Heart right ventricle (tissue), 16 donors: Measurements from ENCODE around the gene OR6S1. TPM values are rescaled to one million over a fixed set of nuclear protein-coding genes. Genes with fewer than 3 reads are reported as not detected.

ENCODE experiments used
- ATAC-seq, 8 donors: fragments of 200-7000 bp; cut with Tn5 transposase; one replicate each; pipeline ENCODE4 v1.9.1; 2020; ENCODE audit warnings: mild to moderate bottlenecking in 8 of 8, moderate library complexity in 8 of 8, moderate number of reproducible peaks in 1 of 8
- DNase-seq, 2 donors: peaks; one replicate each; pipeline ENCODE4 v3.0.0-alpha.2; 2020
- H3K27ac ChIP-seq, 10 donors: fragments of 200-600 bp; sonication (generic) in 2 of 10; one replicate each; pipeline versions ENCODE4 v1.5.0 to v1.8.0; 2020 to 2022; ENCODE audit warnings: mild to moderate bottlenecking in 3 of 10
- H3K27me3 ChIP-seq, 7 donors: fragments of 200-600 bp; one replicate each; pipeline ENCODE4 v1.8.0; 2021 to 2022; ENCODE audit warnings: mild to moderate bottlenecking in 2 of 7
- H3K36me3 ChIP-seq, 9 donors: fragments of 200-600 bp; sonication (generic) in 1 of 9; one replicate each; pipeline versions ENCODE4 v1.5.0 to v1.8.0; 2020 to 2022; ENCODE audit warnings: mild to moderate bottlenecking in 2 of 9
- H3K4me1 ChIP-seq, 9 donors: fragments of 200-600 bp; sonication (generic) in 1 of 9; one replicate each; pipeline versions ENCODE4 v1.5.0 to v1.8.0; 2020 to 2022; ENCODE audit warnings: mild to moderate bottlenecking in 4 of 9
- H3K4me3 ChIP-seq, 10 donors: fragments of 200-600 bp; sonication (generic) in 2 of 10; one replicate each; pipeline versions ENCODE4 v1.5.0 to v1.8.0; 2020 to 2022; ENCODE audit warnings: mild to moderate bottlenecking in 7 of 10, moderate library complexity in 2 of 10
- H3K9me3 ChIP-seq, 11 donors: fragments of 200-600 bp in 10 of 11; sonication (generic) in 2 of 11; one replicate each; pipeline versions ENCODE4 v1.5.0 to v1.8.0; 2013 to 2022; ENCODE audit warnings: mild to moderate bottlenecking in 2 of 11, control low read depth in 1 of 11, moderate library complexity in 1 of 11
- WGBS, 2 donors: extraction: QIAGEN DNeasy Blood & Tissue Kit; methylation state at CpG; one replicate each; pipeline ENCODE4 v1.1.7; 2013; ENCODE audit warnings: inconsistent platforms in 1 of 2; 5-methylcytosine and 5-hydroxymethylcytosine counted together
- intact Hi-C, 10 donors: fragments of 100-400 bp; cut with DNase I; formaldehyde crosslinking; loops; one replicate each; pipeline versions ENCODE4 v1.11.1 to v1.14.2; 2022
- polyA plus RNA-seq, 2 donors: library from polyadenylated mRNA; stranded (reverse); fragments of 200-250 nt; gene quantifications; one replicate each; pipeline ENCODE4 v1.2.3, GENCODE V29; 2013
- total RNA-seq, 10 donors: library from RNA; stranded (reverse); fragmentation: NEBNext Ultra II Directional in 3 of 10; extraction: Animal tissue kit (Norgen Biotek cat#: 25700) in 3 of 10; gene quantifications; one replicate each; pipeline versions ENCODE4 v1.2.1 to v1.2.4, GENCODE V29; 2021 to 2023
- TF ChIP-seq, protein P1 (sequence below), 9 donors: fragments of 200-600 bp; sonication (generic) in 2 of 9; IDR thresholded peaks; one replicate each; pipeline versions ENCODE4 v1.5.0 to v1.8.0; 2021 to 2022; ENCODE audit warnings: antibody characterized with exemption in 9 of 9, mild to moderate bottlenecking in 5 of 9, moderate library complexity in 1 of 9
- donor health status: Arrhythmogenic right ventricular cardiomyopathy.
- donor health status: ischemic (EF 13 %, LVEDD 7.1; RV severe dilation, severe dysfunction).
- donor health status: healthy with polysubstance abuse.
- donor health status: DM: no; HTN: yes; CAD: no.
- donor health status: DM: no; HTN: no; CAD: no.
- donor health status: ischemic (EF 25% LVEDD 6.9; RV normal size, moderate dysfunction).
- donor health status: ischemic (EF 25% LVEDD 5.7; RV mildly dilated, moderate dysfunction).
- donor health status: healthy.
- donor health status: DM: yes; HTN: yes; CAD: no.
- donor health status: Ischemic cardiomyopathy.
- donor health status: ischemic (EF 35%, LVEDD 5.7; RV mildly dilated, moderate dysfunction).
- donor health status: nonischemic (EF 11% LVEDD 7.7; RV severe dilation, severe dysfunction).
- donor health status: DM: yes; HTN: yes; CAD: no.
- donor health status: PGD.
- donor health status: ischemic (EF 29% LVEDD 5.4; RV normal size, mild dysfunction).
- donor health status: nonischemic (EF 23%, LVEDD 6.1; RV moderate dilation, normal function).

The OR6S1 gene
- total and polyA plus RNA-seq, 12 donors: not detected

DNA sequence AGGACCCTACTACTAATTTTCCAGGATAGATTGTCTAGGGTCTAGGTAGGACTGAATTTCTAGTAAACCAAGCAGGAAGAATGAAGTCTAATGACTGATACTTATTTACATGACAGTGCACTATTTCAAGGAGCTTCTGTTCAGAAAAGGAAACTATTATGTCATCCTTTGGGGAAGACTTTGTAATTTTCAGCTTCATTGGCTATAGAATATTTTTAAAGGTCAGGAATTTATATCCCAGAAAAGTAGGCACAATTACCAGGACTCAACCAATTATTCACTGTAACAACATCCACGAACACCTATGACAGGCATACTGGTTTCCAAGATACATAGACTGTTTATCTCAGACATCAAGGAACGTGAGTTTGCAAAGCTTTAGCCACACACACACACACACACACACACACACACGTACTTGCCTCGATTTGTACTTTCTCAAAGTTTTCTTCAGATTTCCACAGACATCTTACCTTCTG, 23.2 kb downstream of the OR6S1 start:
- no peaks in the 10 kb centered on the region for H3K36me3 ChIP-seq
- 57 to 69% methylated on average over 4 of the region's 4 CpGs for WGBS, 2 donors
- no peaks in the 10 kb centered on the region for H3K9me3 ChIP-seq
- DNase-seq (no peak), ATAC-seq (no peak)
- H3K27ac ChIP-seq: no peak overlapping the region
- no peak overlapping the region for H3K4me3 ChIP-seq
- intact Hi-C loops: loop anchor here in 1 of 10 donors (10.0 kb wide), 1 partner anchor 236 kb away; no protein-coding TSS in a partner anchor
- TF ChIP-seq, protein P1, sequence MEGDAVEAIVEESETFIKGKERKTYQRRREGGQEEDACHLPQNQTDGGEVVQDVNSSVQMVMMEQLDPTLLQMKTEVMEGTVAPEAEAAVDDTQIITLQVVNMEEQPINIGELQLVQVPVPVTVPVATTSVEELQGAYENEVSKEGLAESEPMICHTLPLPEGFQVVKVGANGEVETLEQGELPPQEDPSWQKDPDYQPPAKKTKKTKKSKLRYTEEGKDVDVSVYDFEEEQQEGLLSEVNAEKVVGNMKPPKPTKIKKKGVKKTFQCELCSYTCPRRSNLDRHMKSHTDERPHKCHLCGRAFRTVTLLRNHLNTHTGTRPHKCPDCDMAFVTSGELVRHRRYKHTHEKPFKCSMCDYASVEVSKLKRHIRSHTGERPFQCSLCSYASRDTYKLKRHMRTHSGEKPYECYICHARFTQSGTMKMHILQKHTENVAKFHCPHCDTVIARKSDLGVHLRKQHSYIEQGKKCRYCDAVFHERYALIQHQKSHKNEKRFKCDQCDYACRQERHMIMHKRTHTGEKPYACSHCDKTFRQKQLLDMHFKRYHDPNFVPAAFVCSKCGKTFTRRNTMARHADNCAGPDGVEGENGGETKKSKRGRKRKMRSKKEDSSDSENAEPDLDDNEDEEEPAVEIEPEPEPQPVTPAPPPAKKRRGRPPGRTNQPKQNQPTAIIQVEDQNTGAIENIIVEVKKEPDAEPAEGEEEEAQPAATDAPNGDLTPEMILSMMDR (IDR thresholded peaks at IDR 0.05): no peak
- H3K27me3 ChIP-seq: peaks cover 0 to 31% (median 4%) of the 10 kb centered on the region in 7 donors
- peaks cover 0 to 31% (median 9%) of the 10 kb centered on the region in 9 donors for H3K4me1 ChIP-seq

DNA sequence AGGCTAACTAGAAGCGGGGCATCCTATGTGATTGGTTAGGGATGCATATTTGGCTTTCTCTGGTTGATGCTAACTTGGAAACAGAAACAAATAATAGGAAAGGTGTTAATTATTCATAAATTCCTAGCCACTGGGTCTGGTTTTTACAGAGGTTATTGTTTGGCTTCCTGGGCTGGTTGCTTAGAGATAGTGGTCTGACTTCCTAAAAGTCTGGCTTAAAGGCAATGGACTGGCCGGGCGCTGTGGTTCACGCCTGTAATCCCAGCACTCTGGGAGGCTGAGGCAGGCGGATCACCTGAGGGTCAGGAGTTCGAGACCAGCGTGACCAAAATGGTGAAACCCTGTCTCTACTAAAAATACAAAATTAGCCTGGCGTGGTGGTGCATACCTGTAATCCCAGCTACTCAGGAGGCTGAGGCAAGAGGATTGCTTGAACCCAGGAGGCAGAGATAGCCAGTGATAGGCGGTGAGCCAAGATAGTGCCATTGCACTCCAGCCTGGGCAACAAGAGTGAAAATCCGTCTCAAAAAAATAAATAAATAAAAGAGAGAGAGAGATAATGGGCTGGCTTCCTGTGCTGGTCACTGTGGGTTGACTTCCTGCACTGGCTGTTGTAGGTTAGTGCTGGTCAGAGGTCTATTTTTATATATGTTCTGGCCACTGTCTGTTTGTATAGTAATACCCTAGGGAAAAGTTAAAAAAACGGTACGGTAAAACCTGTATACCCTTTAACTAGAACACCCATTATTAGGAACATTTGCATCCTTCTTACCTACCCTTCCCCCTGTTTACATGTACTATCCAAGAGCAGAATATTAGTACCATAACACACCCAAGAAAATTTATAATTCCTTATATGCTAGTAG, 24.1 kb downstream of the OR6S1 start:
- H3K27ac ChIP-seq: no peak overlapping the region
- TF ChIP-seq, protein P1 (IDR thresholded peaks at IDR 0.05): no peak
- intact Hi-C loops: loop anchor here in 1 of 10 donors (10.0 kb wide), 1 partner anchor 237 kb away; no protein-coding TSS in a partner anchor

DNA sequence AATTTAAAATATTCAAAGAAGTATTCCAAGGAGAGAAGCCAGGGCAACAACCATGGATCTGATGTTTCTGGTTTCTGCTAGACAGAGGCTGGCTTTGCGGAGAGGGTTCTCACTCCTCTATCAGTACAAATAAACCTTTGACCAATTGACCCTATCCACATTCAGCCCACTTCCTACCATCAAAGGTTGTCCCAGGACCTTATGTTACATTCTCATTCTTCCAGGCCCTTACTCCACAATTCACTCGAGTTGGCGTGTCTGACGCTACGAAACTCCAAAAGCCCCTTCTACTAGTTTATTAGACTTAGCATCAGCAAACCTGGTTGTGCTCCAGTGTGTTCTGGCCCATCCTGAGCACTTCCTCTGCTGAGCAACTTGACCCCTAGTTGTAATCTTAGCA, 25.5 kb downstream of the OR6S1 start:
- peaks cover 0 to 38% (median 11%) of the 10 kb centered on the region in 9 donors for H3K4me1 ChIP-seq
- H3K4me3 ChIP-seq: no peak overlapping the region
- DNase-seq: no peak
- intact Hi-C loops: loop anchor here in 1 of 10 donors (10.0 kb wide), 1 partner anchor 239 kb away; no protein-coding TSS in a partner anchor
- H3K27ac ChIP-seq: no peak overlapping the region
- TF ChIP-seq, protein P1 (IDR thresholded peaks at IDR 0.05): no peak
- no peaks in the 10 kb centered on the region for H3K9me3 ChIP-seq
- H3K36me3 ChIP-seq: no peaks in the 10 kb centered on the region
- peaks cover 0 to 12% (median 0%) of the 10 kb centered on the region in 7 donors for H3K27me3 ChIP-seq
- 92 to 93% methylated on average over 5 of the region's 5 CpGs for WGBS, 2 donors
- ATAC-seq: no peak

More for the DNA sequence above, 24.1 kb downstream of the OR6S1 start:
- ATAC-seq (no peak), DNase-seq (no peak)
- Histone ChIP-seq H3K4me1 (peaks cover 0 to 31% (median 8%) of the 10 kb centered on the region in 9 donors), H3K27me3 (peaks cover 0 to 23% (median 0%) of the 10 kb centered on the region in 7 donors), H3K4me3 (no peak overlapping the region), H3K9me3 (no peaks in the 10 kb centered on the region), H3K36me3 (no peaks in the 10 kb centered on the region)
- WGBS, 2 donors: 73 to 81% methylated on average over 12 of the region's 12 CpGs

DNA sequence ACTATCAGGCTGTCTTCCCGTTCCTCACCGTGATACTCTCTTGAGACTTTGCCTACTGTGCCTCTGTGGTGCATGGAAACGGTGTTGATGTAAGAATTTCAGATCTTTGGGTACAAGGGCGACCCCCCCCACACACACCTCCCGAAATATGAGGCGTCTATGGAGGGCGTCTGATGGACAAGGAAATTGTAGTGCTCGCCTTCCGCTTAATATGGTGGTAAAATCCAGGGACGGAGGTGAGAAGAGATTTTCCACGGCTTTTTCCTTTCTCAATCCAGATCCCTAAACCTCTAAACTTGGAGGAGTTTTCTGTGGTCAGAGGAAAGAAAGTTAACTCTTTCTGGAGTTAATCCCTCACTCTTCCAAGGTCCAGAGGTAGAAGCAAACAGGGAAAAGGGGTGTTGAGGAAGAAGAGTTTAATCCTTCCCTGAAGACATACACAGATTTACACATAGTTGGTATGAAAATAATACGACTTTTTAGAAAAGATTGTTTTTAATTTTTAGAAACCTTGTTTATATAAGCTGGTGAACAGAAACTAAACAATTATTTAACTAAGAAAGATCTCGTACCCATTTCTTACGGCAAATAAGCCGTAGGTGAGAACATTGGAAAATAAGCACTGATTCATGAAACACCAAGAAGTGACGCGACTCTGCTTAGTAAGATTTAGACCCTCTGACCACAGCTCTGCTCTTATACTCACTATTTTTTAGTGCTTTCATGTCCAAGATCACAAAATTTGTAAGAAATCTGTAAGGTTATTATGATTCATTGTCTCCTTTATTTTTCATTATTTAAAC, 27.3 kb downstream of the OR6S1 start:
- no peaks in the 10 kb centered on the region for H3K36me3 ChIP-seq
- H3K27ac ChIP-seq: peak overlapping the region; percentile 20 to 82 (median 48)
- peaks cover 3 to 52% (median 19%) of the 10 kb centered on the region in 9 donors for H3K4me1 ChIP-seq
- DNase-seq (no peak), ATAC-seq (peak in 7 of 8 donors; percentile 1 to 21 (median 6))
- peak overlapping the region; percentile 9 to 68 (median 58) for H3K4me3 ChIP-seq
- intact Hi-C loops: loop anchor here in 9 of 10 donors (5.0 to 10.0 kb wide), 8 partner anchors 68 to 287 kb away; partner anchors contain the start of genes APEX1 (in 3 of the 9), PARP2 (in 3 of the 9), RNASE4 (in 2 of the 9) and ANG (in 1 of the 9)
- H3K9me3 ChIP-seq: no peaks in the 10 kb centered on the region
- 16 to 17% methylated on average over 17 of the region's 17 CpGs for WGBS, 2 donors
- TF ChIP-seq, protein P1 (IDR thresholded peaks at IDR 0.05): no peak
- H3K27me3 ChIP-seq: peaks cover 0 to 11% (median 0%) of the 10 kb centered on the region in 7 donors
